ENCODE results near the gene ATP10A.

- TF ChIP-seq EP300 (IDR thresholded peaks at IDR 0.05; ENCODE audit: borderline replicate concordance in 1 of 2, low read depth in 1 of 2, low read length in 1 of 2) = no peak
- TF ChIP-seq RAD21 (IDR thresholded peaks at IDR 0.05; ENCODE audit: low read length) = no peak
- no peak for TF ChIP-seq YY1 (IDR thresholded peaks at IDR 0.05; ENCODE audit: low read depth)
- TF ChIP-seq RCOR1 (IDR thresholded peaks at IDR 0.05; ENCODE audit: low read length) = no peak
- TF ChIP-seq CTCF (IDR thresholded peaks at IDR 0.05) = no peak
- TF ChIP-seq, protein P1, sequence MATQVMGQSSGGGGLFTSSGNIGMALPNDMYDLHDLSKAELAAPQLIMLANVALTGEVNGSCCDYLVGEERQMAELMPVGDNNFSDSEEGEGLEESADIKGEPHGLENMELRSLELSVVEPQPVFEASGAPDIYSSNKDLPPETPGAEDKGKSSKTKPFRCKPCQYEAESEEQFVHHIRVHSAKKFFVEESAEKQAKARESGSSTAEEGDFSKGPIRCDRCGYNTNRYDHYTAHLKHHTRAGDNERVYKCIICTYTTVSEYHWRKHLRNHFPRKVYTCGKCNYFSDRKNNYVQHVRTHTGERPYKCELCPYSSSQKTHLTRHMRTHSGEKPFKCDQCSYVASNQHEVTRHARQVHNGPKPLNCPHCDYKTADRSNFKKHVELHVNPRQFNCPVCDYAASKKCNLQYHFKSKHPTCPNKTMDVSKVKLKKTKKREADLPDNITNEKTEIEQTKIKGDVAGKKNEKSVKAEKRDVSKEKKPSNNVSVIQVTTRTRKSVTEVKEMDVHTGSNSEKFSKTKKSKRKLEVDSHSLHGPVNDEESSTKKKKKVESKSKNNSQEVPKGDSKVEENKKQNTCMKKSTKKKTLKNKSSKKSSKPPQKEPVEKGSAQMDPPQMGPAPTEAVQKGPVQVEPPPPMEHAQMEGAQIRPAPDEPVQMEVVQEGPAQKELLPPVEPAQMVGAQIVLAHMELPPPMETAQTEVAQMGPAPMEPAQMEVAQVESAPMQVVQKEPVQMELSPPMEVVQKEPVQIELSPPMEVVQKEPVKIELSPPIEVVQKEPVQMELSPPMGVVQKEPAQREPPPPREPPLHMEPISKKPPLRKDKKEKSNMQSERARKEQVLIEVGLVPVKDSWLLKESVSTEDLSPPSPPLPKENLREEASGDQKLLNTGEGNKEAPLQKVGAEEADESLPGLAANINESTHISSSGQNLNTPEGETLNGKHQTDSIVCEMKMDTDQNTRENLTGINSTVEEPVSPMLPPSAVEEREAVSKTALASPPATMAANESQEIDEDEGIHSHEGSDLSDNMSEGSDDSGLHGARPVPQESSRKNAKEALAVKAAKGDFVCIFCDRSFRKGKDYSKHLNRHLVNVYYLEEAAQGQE (IDR thresholded peaks at IDR 0.05; ENCODE audit: low read depth, low read length) = no peak
- TF ChIP-seq USF2 (IDR thresholded peaks at IDR 0.05; ENCODE audit: borderline replicate concordance, low read depth, low read length) = no peak
- no peak for TF ChIP-seq MAX (IDR thresholded peaks at IDR 0.05; ENCODE audit: low read depth)
- no peak for TF ChIP-seq TAF1 (IDR thresholded peaks at IDR 0.05; ENCODE audit: borderline replicate concordance, low read depth, low read length)
- no peak for TF ChIP-seq MEF2A (IDR thresholded peaks at IDR 0.05; ENCODE audit: borderline replicate concordance, low read depth)
- TF ChIP-seq POLR2AphosphoS5 (IDR thresholded peaks at IDR 0.05; ENCODE audit: low read depth, low read length) = no peak
- no peak for TF ChIP-seq SMC3 (IDR thresholded peaks at IDR 0.05; ENCODE audit: low read depth, low read length)
- TF ChIP-seq EZH2phosphoT487 (IDR thresholded peaks at IDR 0.05; ENCODE audit: borderline replicate concordance, low read depth) = no peak
- no peak for TF ChIP-seq FOSL2 (IDR thresholded peaks at IDR 0.05; ENCODE audit: borderline replicate concordance, low read depth)
These were observed 92.3 kb downstream of the ATP10A start for GRCh38 chr15:25770618-25771337.
